GM12801 (cell line): ENCODE data around the gene XRN2.

Source experiments
- TF ChIP-seq, protein P1 (sequence below): IDR thresholded peaks from one replicate; pipeline ENCODE4 v1.5.1; 2011; ENCODE audit warnings: control low read depth; ENCODE audit not compliant: insufficient read length; ENCODE audit errors: extremely low read depth

XRN2 gene

DNA sequence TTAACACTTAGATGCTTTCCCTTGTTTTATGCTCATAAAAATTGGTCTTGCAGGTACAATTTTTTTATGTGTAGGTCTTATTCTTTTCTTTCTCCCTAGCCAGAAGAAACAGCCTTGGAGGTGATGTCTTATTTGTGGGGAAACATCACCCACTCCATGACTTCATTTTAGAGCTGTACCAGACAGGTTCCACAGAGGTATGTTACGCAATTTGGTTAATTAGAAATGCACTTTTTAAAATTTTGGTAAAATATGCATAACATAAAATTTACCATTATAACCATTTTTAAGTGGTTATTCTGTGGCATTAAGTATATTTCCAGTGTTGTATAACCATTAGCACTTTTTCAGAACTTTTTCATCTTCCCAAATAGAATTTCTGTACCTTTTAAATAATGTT, 52.9 kb downstream of the XRN2 start:
- TF ChIP-seq, protein P1, sequence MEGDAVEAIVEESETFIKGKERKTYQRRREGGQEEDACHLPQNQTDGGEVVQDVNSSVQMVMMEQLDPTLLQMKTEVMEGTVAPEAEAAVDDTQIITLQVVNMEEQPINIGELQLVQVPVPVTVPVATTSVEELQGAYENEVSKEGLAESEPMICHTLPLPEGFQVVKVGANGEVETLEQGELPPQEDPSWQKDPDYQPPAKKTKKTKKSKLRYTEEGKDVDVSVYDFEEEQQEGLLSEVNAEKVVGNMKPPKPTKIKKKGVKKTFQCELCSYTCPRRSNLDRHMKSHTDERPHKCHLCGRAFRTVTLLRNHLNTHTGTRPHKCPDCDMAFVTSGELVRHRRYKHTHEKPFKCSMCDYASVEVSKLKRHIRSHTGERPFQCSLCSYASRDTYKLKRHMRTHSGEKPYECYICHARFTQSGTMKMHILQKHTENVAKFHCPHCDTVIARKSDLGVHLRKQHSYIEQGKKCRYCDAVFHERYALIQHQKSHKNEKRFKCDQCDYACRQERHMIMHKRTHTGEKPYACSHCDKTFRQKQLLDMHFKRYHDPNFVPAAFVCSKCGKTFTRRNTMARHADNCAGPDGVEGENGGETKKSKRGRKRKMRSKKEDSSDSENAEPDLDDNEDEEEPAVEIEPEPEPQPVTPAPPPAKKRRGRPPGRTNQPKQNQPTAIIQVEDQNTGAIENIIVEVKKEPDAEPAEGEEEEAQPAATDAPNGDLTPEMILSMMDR = no peak

DNA sequence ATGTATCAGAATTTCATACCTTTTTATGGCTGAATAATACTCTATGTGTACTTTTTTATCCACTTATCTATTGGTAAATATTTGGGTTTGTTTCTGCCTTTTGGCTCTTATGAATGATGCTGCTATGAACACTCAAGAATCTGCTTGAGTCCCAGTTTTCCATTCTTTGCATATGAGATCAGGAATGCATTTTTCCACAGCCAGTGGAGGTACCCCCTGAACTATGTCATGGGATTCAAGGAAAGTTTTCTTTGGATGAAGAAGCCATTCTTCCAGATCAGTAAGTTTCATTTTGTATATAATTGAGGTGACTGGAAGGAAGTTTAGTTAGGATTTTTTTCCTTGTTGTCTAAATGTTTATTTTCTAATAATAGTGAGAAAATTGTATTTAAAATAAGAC, 53.3 kb downstream of the XRN2 start:
- TF ChIP-seq, protein P1 = no peak

DNA sequence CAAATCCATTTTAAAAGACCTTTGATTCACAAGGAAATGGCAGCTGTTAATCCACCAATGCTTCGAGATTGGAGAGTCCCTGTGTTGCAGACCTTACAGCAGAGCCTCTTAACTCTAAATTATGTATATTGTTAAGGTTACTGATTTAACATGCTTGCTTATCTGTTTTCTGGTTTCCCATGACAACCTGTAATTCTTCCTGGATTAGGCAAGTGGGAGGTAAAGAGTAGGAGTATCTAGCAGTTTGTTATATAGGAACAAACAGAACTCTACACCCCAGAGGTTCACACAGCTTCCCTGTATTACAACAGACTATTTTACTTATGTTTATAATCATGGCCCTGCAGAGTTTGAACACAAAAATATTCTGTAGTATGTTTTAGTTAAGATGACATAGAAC, 54.7 kb downstream of the XRN2 start:
- TF ChIP-seq, protein P1 = no peak

DNA sequence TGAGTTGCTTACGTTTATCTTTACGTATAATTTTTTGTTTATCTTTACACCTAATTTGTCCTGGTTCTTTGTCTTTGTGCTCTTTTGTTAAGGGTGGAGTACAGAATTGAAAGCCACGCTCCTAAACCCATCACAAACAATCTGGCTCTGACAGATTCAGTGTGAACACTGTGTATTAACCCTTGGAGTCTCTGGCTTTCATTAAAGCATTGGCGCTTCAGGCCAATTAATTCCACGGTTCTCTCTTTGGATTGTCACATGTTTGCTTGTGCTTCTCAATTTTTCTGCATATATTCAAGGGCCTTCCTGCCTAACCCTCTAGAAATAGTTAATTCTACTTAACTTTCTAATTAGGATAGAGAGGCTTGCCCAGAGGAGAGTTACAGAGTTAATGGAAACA, 55.6 kb downstream of the XRN2 start:
- TF ChIP-seq, protein P1 = no peak

DNA sequence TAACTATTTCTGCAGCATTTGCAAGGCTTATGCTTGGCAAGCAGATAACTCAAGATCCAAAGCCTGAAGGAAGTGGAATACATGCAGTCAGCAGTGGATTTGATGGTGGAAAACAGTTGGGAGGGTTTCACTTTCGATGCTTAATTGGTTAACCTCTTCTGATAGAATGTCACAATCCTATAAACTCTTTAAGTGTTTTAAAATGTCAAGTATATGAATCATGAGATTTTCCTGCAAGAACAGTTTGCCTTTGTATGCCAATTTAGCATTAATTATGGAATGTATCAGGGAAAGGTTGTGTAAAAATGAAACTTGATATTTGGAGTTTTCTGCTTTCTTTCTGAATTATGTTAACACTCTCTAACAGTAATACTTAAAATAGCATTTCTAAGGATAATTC, 57.6 kb downstream of the XRN2 start:
- TF ChIP-seq, protein P1 = no peak

DNA sequence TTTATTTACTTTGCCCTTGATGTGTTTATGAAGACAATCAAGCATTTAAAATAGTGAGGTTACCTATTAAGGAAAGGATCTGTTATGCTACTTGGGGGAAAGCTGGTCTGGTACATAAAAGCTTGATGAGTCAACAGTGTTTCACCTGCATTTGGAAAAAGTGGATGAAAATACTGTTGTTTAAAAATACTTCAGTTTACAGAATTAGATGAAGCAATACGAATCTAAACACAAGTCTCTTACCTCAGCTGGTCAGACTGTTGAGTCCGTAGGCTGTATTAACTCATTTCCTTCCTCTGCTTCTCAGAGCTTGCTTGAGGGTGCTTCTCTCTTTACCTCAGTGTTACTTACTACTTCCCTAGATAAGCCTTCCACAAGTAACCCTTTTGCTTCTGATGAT, 58.1 kb downstream of the XRN2 start:
- TF ChIP-seq, protein P1 = no peak

DNA sequence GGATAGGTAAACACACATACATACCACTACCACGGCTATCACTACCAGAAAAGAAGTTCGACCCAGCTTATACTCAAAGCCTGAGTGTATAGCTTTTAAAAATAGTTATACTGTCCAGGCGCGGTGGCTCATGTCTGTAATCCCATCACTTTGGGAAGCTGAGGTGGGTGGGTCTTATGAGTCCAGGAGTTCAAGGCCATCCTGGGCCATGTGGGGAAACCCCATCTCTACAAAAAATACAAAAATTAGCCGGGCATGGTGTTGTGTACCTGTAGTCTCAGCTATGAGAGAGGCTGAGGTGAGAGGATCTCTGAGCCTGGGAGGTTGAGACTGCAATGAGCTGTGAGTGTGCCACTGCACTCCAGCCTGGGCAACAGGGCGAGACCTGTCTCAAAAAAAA, 61.3 kb downstream of the XRN2 start:
- TF ChIP-seq, protein P1 = no peak

DNA sequence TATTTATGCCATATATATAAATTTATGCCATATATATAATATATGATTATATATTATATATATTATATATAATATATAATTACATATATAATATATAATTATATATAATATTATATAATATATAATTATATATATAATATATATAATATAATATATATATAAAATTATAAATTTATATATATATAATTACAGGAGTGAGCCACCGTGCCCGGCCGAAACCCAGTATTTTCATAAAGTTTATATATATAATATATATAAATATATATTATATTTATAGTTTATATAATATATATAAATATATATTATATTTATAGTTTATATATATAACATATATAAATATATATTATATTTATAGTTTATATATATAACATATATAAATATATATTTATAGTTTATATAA, 62.6 kb downstream of the XRN2 start:
- TF ChIP-seq, protein P1 = no peak
